Hepatocyte (in vitro differentiated cells): ENCODE data around the gene NNAT.

Experiments used
- CTCF ChIP-seq: fragments of 200-600 bp; sonication (generic); IDR thresholded peaks from 2 replicates; pipeline ENCODE4 v1.5.1; 2016; ENCODE audit warnings: antibody characterized with exemption, mild to moderate bottlenecking; ENCODE audit not compliant: poor library complexity
- EZH2phosphoT487 ChIP-seq: fragments of 200-600 bp; sonication (generic); IDR thresholded peaks from one replicate; pipeline ENCODE4 v1.6.1; 2018; ENCODE audit warnings: antibody characterized with exemption, mild to moderate bottlenecking, low read depth, moderate library complexity; ENCODE audit not compliant: unreplicated experiment, severe bottlenecking

GRCh38 chr20:37537505-37537904, 16.5 kb downstream of the NNAT start:
- TF ChIP-seq CTCF (no peak), EZH2phosphoT487 (no peak)
